Vagina (tissue), 2 donors: ENCODE results near the gene TRPM4.
"Not testable (repeated sequence)": the region's sequence is repeated elsewhere in the genome, so short reads cannot be mapped to it uniquely, and the experiment has no call there.

Source experiments
- CTCF ChIP-seq, 3 experiments: fragments of 450-650 bp in 2 of 3; fragments of 200-600 bp in 1 of 3; sonication (generic) in 1 of 3; IDR thresholded peaks; one replicate each; pipeline ENCODE4 v1.5.1; 2017 to 2019; ENCODE audit warnings: antibody characterized with exemption in 3 of 3, mild to moderate bottlenecking in 2 of 3, moderate library complexity in 2 of 3
- POLR2A ChIP-seq, 2 donors: fragments of 450-650 bp; IDR thresholded peaks; one replicate each; pipeline ENCODE4 v1.6.1; 2017; ENCODE audit warnings: antibody characterized with exemption in 2 of 2, mild to moderate bottlenecking in 2 of 2, moderate library complexity in 2 of 2

- not testable (repeated sequence) for TF ChIP-seq CTCF, POLR2A (IDR thresholded peaks at IDR 0.05)
These were observed 30.4 kb upstream of the TRPM4 start for GRCh38 chr19:49127225-49127624.
